ENCODE measurements around the gene TSPEAR.
A peak's percentile ranks its signal among the peaks of the same experiment; 100 is the strongest.
"Not testable (repeated sequence)": the region's sequence is repeated elsewhere in the genome, so short reads cannot be mapped to it uniquely, and the experiment has no call there.

The TSPEAR gene

GRCh38 chr21:44667612-44668011, 43.8 kb downstream of the TSPEAR start:
- ATAC-seq (replicated peaks) = no peak
- Mint-ChIP-seq H3K36me3 (ENCODE audit: insufficient read depth) (no peaks in the 10 kb centered on the region), H3K27ac (no peak overlapping the region)

DNA sequence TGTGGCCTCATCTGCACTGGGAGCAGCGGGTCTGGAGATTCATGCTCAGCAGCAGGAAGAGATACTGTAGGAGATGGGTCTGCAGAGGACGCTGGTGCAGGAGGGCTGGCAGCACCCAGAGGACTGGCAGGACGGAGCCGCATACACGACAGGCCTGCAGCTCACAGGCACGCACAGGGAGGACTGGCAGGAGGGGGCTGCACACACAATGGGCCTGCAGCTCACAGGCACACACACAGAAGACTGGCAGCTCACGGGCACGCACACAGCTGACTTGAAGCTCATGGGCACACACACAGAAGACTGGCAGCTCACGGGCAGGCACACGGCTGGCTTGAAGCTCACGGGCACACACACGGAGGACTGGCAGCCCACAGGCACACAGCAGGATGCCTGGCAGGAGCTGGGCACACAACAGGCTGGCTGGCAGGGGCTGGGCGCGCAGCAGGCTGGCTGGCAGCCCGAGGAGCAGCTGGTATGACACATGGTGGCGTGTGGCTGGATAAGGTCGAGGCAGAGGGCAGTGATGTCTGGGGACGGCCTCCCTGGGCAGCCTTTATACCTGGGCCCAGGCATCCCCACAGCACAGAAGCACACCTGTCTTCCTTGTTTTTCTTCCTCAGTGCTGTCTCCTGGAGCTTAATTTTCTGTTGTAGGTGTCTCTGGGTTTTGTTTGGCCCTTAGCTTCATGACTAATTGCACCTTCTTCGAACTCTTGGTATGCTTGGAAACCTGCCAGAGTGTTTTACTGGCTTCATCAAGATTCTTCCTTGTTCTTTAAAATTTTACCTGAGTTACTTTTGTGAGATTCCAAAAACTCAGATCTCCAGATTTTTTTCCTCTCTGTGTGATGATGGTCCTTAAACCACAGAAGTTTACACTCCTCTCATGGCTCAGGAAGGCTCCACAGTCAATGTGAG, 44.7 kb downstream of the TSPEAR start, which contains the start of gene KRTAP12-2:
Gene KRTAP12-2 (minus strand): TSS at position 527 of the 920 bp plus-strand sequence. CDS start 41 bp downstream, at position 486.
- ATAC-seq (replicated peaks) = no peak
- Mint-ChIP-seq H3K4me3 (no peak within 1 kb of the TSS), H3K27me3 (peaks cover 0 to 19% of the 10 kb centered on the region in 2 donors), H3K4me1 (ENCODE audit: low read depth in 2 of 2) (peaks cover 3 to 16% of the 10 kb centered on the region in 2 donors), H3K36me3 (ENCODE audit: insufficient read depth) (no peaks in the 10 kb centered on the region), H3K27ac (peak within 1 kb of the TSS in 1 of 2 donors; percentile 26), H3K9me3 (peaks cover 0 to 3% of the 10 kb centered on the region in 2 donors)
- no peak for DNase-seq

More at GRCh38 chr21:44667612-44668011, 43.8 kb downstream of the TSPEAR start:
- Mint-ChIP-seq H3K4me1 (ENCODE audit: low read depth in 2 of 2) (peaks cover 3 to 16% of the 10 kb centered on the region in 2 donors), H3K27me3 (peaks cover 0 to 19% of the 10 kb centered on the region in 2 donors), H3K9me3 (no peaks in the 10 kb centered on the region), H3K4me3 (no peak overlapping the region)
- DNase-seq = no peak

DNA sequence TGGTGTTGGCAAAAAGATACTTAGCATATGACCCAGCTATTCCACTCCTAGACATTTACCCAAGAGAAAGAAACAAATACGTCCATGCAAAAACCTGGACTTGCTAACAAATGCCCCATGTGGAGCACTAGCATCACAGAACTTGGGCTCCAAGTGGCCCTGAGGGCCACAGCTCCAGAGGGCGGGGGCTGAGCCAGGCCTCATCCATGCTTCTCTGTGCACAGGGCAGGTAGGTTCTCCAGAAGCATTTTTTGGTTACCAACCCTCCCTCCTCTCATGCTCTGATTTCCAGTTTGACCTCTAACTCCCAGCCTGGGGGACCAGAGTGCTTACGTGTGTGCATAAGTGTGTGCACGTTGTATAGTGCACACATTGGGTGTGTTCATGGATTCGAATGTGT, 46.7 kb downstream of the TSPEAR start:
- H3K9me3 Mint-ChIP-seq = peaks cover 0 to 3% of the 10 kb centered on the region in 2 donors

DNA sequence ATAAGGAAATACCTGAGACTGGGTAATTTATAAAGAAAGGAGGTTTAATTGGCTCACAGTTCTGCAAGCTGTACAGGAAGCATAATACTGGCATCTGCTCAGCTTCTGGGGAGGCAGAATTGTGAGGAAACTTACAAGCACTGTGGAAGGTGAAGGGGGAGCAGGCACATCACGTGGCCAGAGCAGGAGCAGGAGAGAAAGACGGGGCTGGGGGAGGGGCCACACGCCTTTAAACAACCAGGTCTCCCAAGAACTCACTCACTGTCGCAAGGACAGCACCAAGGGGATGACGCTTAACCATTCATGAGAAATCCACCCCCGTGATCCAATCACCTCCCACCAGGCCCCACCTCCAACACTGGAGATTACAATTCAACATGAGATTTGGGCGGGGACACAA, 49.8 kb downstream of the TSPEAR start:
- Mint-ChIP-seq H3K36me3 (ENCODE audit: insufficient read depth) (peaks cover 18% of the 10 kb centered on the region), H3K27me3 (peaks cover 0 to 10% of the 10 kb centered on the region in 2 donors), H3K4me1 (ENCODE audit: low read depth in 2 of 2) (peaks cover 40% of the 10 kb centered on the region in 2 donors)
- H3K4me3 Mint-ChIP-seq; H3K9me3 Mint-ChIP-seq; ATAC-seq (replicated peaks); DNase-seq; H3K27ac Mint-ChIP-seq: not testable (repeated sequence)

More for the DNA sequence above, 46.7 kb downstream of the TSPEAR start:
- Mint-ChIP-seq H3K36me3 (ENCODE audit: insufficient read depth) (no peaks in the 10 kb centered on the region), H3K4me1 (ENCODE audit: low read depth in 2 of 2) (peaks cover 9 to 18% of the 10 kb centered on the region in 2 donors), H3K27me3 (peaks cover 0 to 19% of the 10 kb centered on the region in 2 donors), H3K4me3 (no peak overlapping the region), H3K27ac (no peak overlapping the region)
- no peak for DNase-seq
- no peak for ATAC-seq (replicated peaks)

DNA sequence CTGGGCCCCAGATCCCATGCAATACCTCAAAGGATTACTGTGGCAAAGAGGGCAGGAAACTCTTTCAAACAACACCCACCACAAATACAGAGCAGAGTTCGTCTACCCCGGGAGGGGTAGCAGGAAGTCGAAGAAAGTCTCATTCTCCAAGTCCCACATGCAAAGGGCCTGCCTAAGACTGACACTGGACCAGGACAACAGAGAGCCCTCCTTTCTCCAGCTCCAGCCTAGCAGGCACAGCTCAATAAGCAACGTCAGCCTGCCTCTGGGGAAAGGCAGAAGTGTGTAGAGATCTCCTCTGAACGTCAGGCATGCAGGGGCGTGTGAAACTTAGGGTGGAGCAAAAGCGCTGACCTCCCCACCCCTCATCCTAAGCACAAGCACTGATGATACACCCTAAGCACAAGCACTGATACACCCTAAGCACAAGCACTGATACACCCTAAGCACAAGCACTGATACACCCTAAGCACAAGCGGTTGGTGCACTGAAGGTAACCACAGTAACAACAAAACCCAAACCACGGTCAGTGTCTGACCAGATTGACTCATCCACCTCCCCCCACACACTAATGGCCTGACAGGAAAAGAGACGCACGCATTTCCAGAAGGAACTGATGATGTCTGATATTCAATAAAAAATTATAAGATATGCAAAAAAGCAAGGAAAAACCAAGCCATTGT, 52.3 kb downstream of the TSPEAR start:
- Mint-ChIP-seq H3K27me3 (no peaks in the 10 kb centered on the region), H3K4me3 (peak overlapping the region; percentile 70 to 74), H3K36me3 (ENCODE audit: insufficient read depth) (peaks cover 25% of the 10 kb centered on the region), H3K9me3 (peaks cover 6 to 8% of the 10 kb centered on the region in 2 donors), H3K4me1 (ENCODE audit: low read depth in 2 of 2) (peaks cover 51 to 53% of the 10 kb centered on the region in 2 donors), H3K27ac (peak overlapping the region; percentile 95 to 96)
- peak; percentile 3 for ATAC-seq (replicated peaks)
- peak in 2 of 3 experiments; percentile 16 to 22 for DNase-seq

- ATAC-seq (replicated peaks) (no peak), DNase-seq (no peak)
- Mint-ChIP-seq H3K27ac (peak overlapping the region; percentile 95 to 96), H3K4me1 (ENCODE audit: low read depth in 2 of 2) (peaks cover 56 to 58% of the 10 kb centered on the region in 2 donors), H3K36me3 (ENCODE audit: insufficient read depth) (peaks cover 27% of the 10 kb centered on the region), H3K9me3 (peaks cover 6 to 8% of the 10 kb centered on the region in 2 donors), H3K4me3 (peak overlapping the region; percentile 70 to 74), H3K27me3 (no peaks in the 10 kb centered on the region)
Measured at GRCh38 chr21:44658541-44658910, 52.8 kb downstream of the TSPEAR start.

DNA sequence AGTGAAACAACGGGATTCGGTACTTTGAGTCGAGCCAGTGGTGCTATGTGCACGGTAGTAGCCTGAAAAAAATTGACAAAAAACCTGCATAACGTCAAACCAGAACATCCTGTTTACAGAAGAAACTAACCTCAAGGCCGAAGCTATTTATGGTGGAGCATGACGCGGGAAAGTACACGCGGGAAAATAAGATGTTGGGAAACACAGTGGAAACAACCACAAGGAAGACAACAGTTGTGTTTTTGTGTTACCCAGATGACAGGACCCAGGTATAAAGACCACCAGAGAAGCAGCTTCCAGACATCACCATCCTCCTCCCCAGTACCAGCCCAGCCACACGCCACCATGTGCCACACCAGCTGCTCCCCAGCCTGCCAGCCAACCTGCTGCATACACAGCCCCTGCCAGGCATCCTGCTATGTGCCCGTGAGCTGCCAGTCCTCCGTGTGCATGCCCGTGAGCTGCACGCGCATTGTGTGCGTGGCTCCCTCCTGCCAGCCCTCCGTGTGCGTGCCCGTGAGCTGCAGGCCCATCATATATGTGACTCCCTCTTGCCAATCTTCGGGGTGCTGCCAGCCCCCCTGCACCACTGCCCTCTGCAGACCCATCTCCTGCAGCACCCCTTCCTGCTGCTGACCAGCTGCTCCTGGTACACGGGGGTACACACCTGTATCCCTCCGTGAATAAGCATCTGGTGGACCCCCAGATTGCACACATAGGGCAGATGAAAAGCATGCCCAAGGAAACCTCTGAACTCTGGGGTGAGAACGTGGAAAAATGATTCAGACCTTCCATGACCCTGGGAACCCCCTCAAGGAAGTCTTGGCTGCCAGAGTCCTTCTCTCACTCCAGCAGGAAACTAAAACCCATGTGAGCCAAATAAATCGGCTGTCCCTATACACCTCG, 53.5 kb downstream of the TSPEAR start, which contains the start of gene KRTAP12-3:
Gene KRTAP12-3 (plus strand): TSS at position 298 of the 906 bp plus-strand sequence. CDS start 48 bp downstream, at position 346.
- Mint-ChIP-seq H3K4me1 (ENCODE audit: low read depth in 2 of 2) (peaks cover 57 to 62% of the 10 kb centered on the region in 2 donors), H3K27me3 (no peaks in the 10 kb centered on the region), H3K27ac (peak within 1 kb of the TSS; percentile 95 to 96), H3K9me3 (peaks cover 6 to 8% of the 10 kb centered on the region in 2 donors), H3K36me3 (ENCODE audit: insufficient read depth) (peaks cover 27% of the 10 kb centered on the region), H3K4me3 (peak within 1 kb of the TSS; percentile 70 to 74)
- ATAC-seq (replicated peaks) (peak; percentile 67), DNase-seq (peak; percentile 63 to 68 (median 63))

- ATAC-seq (replicated peaks) = no peak
- H3K27ac Mint-ChIP-seq = peak overlapping the region; percentile 95 to 96
- H3K36me3 Mint-ChIP-seq (ENCODE audit: insufficient read depth) = peaks cover 27% of the 10 kb centered on the region
- H3K9me3 Mint-ChIP-seq = peaks cover 3 to 8% of the 10 kb centered on the region in 2 donors
- DNase-seq = no peak
- H3K4me1 Mint-ChIP-seq (ENCODE audit: low read depth in 2 of 2) = peaks cover 57 to 62% of the 10 kb centered on the region in 2 donors
- H3K4me3 Mint-ChIP-seq = peak overlapping the region; percentile 70 to 74
- H3K27me3 Mint-ChIP-seq = no peaks in the 10 kb centered on the region
Measured at GRCh38 chr21:44656868-44657267, 54.5 kb downstream of the TSPEAR start.

DNA sequence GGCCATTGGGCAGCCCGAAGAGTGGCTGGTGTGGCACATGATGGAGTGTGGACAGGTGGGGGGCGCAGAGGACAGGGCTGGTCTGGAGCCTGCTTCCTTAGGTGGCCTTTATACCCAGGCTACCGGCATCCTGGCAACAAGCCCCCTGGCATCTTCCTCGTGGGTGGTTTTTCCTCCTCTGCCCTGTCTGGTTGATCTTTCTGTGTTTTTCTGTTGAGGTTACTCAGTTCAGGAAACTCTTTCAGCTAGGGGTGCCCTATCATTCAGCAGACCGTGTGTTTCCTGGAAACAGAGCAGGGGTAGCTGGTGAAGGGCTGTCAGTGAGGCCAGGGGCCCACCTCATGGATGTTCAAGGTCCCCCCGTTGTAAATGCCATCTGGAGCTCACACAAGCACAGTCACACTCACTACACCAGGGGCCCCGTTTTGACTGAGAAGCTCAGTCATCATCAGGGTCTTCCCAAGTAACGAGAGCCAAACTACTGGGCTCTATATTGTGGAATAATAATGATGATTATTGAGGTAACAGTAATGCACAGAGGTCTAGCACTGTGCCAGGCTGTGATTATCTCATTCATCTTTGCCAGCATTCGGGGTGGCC, 56.7 kb downstream of the TSPEAR start, which contains the start of gene KRTAP12-4:
Gene KRTAP12-4 (minus strand): TSS at position 84 of the 600 bp plus-strand sequence. CDS start 45 bp downstream, at position 39.
- DNase-seq = no peak
- H3K27ac Mint-ChIP-seq = peak within 1 kb of the TSS; percentile 91 to 93
- H3K27me3 Mint-ChIP-seq = no peaks in the 10 kb centered on the region
- ATAC-seq (replicated peaks) = no peak
- peak within 1 kb of the TSS; percentile 74 to 78 for H3K4me3 Mint-ChIP-seq
- H3K4me1 Mint-ChIP-seq (ENCODE audit: low read depth in 2 of 2) = peaks cover 55 to 62% of the 10 kb centered on the region in 2 donors
- peaks cover 27% of the 10 kb centered on the region for H3K36me3 Mint-ChIP-seq (ENCODE audit: insufficient read depth)
- H3K9me3 Mint-ChIP-seq = peaks cover 3 to 8% of the 10 kb centered on the region in 2 donors

GRCh38 chr21:44653656-44654575, 57.5 kb downstream of the TSPEAR start:
- peaks cover 3 to 8% of the 10 kb centered on the region in 2 donors for H3K9me3 Mint-ChIP-seq
- H3K27ac Mint-ChIP-seq = peak overlapping the region; percentile 91 to 93
- H3K4me1 Mint-ChIP-seq (ENCODE audit: low read depth in 2 of 2) = peaks cover 49 to 55% of the 10 kb centered on the region in 2 donors
- no peaks in the 10 kb centered on the region for H3K27me3 Mint-ChIP-seq
- peak; percentile 64 to 79 (median 77) for DNase-seq
- H3K36me3 Mint-ChIP-seq (ENCODE audit: insufficient read depth) = peaks cover 31% of the 10 kb centered on the region
- H3K4me3 Mint-ChIP-seq = peak overlapping the region; percentile 74 to 78
- ATAC-seq (replicated peaks) = peak; percentile 77

DNA sequence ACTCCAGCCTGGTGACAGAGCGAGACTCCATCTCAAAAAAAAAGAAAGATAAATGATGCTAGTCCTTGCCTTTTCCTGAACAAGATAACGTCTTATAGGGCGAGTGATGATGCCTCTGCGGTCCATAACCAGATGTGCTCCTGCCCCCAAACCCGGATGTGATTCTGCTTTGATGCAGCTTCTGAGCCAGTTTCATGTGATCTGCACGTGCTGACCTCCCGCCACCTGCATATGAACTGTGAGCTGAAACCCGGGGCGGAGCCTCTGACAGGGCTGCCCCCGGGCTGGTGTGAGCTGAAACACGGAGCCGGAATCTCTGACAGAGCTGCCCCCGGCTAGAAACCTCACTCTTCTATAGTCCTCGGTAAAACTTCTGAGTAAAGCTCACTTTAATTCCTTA, 58.2 kb downstream of the TSPEAR start:
- no peak for ATAC-seq (replicated peaks)
- peak overlapping the region; percentile 91 to 93 for H3K27ac Mint-ChIP-seq
- H3K4me3 Mint-ChIP-seq = no peak overlapping the region

More for the DNA sequence above, 58.2 kb downstream of the TSPEAR start:
- DNase-seq = no peak
- Mint-ChIP-seq H3K27me3 (no peaks in the 10 kb centered on the region), H3K4me1 (ENCODE audit: low read depth in 2 of 2) (peaks cover 41 to 47% of the 10 kb centered on the region in 2 donors), H3K36me3 (ENCODE audit: insufficient read depth) (peaks cover 24% of the 10 kb centered on the region), H3K9me3 (peaks cover 0 to 8% of the 10 kb centered on the region in 2 donors)

Measured in effector memory CD8-positive, alpha-beta T cell (primary cell).